Measurements from ENCODE around the gene TNFRSF6B.

TNFRSF6B gene

DNA sequence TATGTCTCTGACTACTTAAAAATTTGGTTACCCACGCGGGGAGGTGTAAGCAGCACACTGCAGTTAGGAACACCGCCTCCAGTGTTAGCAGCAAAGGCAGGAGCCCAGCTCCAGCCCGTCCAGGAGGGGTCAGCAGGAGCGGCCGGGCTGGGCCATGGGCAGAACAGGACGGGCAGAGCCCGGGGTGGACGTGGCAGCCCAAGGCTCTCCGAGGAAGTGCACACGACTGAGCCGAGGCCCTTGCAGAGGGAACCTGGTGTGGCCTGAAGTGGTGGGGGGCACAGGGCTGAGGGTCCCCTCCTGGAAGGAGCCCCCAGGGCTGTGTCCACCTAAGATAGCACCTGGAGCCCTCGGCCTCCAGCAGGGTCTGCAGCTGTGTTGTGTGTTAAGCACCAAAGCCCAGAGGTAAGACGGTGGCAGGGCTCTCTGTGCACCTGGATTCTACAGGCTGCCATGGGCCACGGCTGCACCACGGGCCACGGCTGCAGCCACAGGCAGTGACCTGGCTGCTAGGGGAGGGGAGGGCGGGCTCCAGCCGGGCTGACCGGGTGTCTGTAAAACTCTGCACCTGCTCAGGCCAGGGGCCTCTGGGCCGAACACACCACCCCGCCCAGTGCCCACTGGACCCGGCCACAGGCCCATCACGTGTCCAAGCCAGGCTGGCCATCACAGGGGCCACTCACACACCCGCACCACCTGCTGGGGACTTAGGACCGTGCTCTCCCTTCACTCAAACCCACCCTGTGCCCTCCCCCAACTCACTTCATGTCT, 49.7 kb downstream of the TNFRSF6B start:
- DNase-seq (ENCODE audit: low read depth in 2 of 2, low spot score in 1 of 2) = no peak

DNA sequence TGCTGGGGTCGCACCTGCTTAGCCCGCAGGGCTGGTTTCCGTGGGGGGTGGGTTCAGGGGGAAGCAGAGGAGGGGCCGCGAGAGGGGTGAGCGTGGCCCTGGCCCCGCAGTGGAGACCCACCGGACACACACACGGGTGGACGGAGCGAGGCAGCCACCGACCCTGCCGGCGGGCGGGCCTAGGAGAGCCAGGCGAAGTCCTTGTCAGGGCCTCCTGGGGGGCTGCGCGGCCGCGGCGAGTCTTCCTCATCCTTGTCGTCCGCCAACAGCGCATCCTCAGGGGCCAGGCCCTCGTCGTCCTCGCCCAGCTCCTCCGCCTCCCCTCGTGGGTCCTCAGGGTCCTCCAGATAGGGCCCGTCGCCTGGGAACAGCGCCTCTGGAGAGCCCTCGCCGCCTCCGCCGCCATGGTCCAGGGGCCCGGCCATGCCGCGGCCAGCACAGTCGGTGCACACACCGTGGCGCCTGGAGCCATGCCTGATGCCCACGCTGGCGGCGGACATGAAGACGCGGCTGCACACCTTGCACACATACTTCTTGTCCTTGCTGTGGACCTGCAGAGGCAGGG, 50.4 kb downstream of the TNFRSF6B start:
- DNase-seq (ENCODE audit: low read depth in 2 of 2, low spot score in 1 of 2) = no peak

- no peak for DNase-seq (ENCODE audit: low read depth in 2 of 2, low spot score in 1 of 2)
Measured at GRCh38 chr20:63747622-63748069, 51.2 kb downstream of the TNFRSF6B start.

Data from stimulated activated CD8-positive, alpha-beta memory T cell treated with anti-CD3 and anti-CD28 coated beads, Interleukin-4, amount 100 ng/mL, for 4 hours (primary cell).